ENCODE measurements around the gene ZNF407. TPM values are rescaled to one million over a fixed set of nuclear protein-coding genes. Genes with fewer than 3 reads are reported as not detected.

ZNF407 gene
- total RNA-seq, 1 donor from 2014 or later = 22.9 TPM

DNA sequence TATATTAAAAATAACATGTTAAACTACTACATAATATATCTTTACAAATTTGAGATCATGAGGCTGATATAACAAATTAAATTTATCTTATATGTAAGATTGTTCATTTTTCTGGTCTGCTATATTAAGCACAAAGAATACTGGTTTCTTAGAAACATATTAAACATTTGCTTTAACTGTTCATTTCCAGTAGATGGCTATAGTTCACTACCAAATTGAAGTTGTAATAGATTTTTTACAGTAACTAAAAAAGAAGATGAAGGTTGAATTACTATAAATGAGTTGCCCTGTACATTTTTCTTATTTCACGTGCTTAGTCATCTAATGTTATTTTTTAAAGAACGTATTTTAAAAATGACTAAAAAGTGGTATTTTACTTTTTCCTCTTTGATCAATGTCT, 57.0 kb downstream of the ZNF407 start:
- ATAC-seq = no peak
- DNase-seq (ENCODE audit: low spot score) = no peak
- intact Hi-C loops (cut with DNase I) = loop anchor here (10.0 kb wide), 1 partner anchor 830 kb away; no protein-coding TSS in a partner anchor

DNA sequence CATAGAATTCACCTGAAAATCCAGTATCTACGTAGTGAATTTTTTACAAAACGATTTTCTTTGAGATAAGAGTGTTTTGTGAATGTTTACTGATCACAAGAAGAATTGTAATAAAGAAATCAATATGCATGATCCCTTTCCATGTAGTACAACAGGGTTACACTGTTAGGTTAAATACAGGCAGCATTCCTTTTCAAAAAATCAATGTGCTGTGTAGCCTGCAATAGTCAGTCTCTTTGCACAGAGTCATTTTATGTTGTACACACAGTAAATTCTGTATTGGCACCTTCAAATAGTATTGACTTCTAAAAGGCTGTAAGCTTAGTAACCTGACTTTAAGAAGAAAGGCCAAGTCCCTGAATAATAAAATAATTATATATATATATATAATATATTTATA, 63.3 kb downstream of the ZNF407 start:
- intact Hi-C loops (cut with DNase I) = no loop called here
- ATAC-seq = no peak

DNA sequence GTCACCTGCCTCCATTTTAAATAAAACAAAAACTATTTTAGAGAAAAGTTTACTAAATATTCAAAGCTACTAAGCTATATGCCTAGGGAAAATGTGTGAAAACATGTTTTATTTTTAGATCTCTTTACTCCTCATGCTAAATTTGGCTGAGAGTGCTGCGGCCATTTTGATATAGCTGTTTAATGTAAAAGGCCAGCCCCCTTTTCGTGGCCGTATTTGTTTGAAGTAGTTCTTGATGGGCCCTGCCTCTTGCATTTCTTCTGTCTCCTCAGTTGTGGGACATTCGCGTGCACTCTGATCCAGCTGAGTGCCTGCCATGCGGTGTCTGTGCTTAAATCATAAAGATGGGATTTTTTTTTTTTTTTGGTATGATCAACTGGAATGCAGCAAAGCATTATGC, 64.0 kb downstream of the ZNF407 start:
- intact Hi-C loops (cut with DNase I) = no loop called here
- no peak for DNase-seq (ENCODE audit: low spot score)
- no peak for ATAC-seq

More for the DNA sequence above, 63.3 kb downstream of the ZNF407 start:
- no peak for DNase-seq (ENCODE audit: low spot score)

DNA sequence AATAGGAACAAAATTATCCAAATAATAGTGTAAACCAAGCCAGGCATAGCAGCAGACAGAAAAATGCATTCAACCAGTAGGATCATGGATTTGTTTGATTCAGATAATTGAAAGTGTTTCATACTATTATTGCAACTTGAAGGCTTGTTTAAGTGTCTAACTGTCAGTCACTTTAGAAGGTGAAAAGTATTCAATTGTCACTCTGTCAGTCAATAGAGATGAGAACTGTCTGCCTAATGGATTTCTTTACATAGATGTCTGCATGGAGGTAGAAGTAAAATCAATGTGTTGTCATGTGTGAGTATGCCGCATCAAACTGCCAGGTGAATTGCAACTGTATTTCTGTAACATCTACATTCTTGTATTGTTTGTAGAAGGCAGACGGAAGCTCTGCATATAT, 65.0 kb downstream of the ZNF407 start:
- ATAC-seq = no peak
- intact Hi-C loops (cut with DNase I) = no loop called here
- no peak for DNase-seq (ENCODE audit: low spot score)

DNA sequence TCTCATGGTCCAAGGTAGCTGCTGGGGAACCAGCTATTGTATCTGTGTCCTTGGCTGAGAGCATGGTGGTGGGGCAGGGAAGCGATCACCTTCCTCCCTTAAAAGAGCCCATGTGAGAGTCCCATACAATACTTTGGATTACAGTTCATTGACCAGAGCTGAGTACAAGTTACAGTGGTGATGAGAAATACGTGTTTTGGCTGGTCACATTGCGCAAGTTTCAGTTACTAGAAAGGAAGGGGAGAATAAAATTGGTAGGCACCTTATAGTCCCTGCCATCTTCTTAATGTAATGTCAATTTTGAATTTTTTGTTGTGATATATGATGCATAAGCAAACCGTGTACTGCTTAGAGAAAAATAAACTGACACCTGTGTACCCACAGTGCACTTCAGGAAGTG, 67.7 kb downstream of the ZNF407 start:
- ATAC-seq (no peak), DNase-seq (ENCODE audit: low spot score) (no peak)
- intact Hi-C loops (cut with DNase I) = no loop called here

DNA sequence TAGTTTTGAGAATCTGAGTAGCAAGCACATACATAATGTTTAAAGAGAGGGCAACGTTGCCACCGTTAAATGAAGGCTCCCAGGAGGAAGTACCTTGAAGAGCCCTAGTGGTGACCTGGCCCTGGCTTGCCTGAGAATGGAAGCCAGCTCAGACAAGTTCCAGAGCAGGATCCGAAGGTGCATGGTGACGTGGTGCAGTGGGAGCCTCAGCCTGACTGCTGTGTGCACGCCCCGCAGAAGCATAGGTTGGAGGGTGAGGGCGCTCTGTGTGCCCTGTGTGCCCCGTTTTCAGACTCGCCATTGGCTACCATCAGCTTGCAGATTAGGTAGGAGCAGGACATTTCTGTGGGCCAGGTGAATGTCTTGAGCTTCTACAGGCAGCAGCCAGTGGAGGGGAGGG, 68.2 kb downstream of the ZNF407 start:
- intact Hi-C loops (cut with DNase I) = no loop called here
- no peak for ATAC-seq

DNA sequence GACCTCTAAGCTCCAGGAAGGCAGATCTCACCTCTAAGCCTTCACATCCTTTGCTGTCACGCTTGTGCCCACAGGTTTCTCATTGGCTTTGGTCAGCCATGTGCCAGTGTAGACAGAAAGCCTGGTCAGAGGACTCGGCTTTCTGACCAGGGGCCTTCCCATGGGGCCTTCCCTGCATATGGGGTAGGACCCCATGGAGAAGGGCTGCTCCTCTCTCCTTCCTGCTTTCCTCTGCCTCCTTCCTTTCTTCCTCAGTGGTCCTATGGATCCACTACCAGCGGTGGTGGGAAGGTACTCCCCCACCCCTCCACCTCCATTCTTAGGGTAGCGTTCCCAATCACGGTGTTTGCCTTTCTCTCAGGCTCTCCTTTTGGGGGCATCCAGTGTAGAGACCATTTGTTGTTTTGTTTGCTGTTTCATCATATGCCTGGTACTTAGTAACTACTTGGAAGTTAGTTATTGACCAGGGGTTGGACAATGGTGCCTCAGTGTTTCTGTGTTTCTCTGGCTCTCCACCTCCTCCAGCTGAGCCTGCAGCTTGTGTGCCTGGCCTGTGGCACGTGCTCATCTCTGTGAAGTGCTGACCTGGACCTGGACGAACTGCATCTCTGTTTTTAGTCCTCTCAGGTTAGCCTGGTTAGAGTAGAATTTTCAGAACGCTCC, 71.6 kb downstream of the ZNF407 start:
- intact Hi-C loops (cut with DNase I) = no loop called here
- no peak for DNase-seq (ENCODE audit: low spot score)
- ATAC-seq = no peak

More for the DNA sequence above, 68.2 kb downstream of the ZNF407 start:
- DNase-seq (ENCODE audit: low spot score) = no peak

DNA sequence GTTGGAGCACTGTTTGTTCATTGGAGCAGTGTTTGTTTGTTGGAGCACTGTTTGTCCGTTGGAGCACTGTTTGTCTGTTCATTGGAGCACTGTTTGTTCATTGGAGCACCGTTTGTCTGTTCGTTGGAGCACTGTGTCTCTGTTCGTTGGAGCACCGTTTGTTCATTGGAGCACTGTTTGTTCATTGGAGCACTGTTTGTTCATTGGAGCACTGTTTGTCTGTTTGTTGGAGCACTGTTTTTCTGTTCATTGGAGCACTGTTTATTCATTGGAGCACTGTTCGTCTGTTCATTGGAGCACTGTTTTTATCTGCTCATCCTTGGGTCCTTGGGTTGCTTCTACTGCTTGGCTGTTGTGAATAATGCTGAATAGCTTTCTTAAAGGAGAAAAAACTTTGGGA, 74.7 kb downstream of the ZNF407 start:
- intact Hi-C loops (cut with DNase I) = no loop called here
- ATAC-seq (no peak), DNase-seq (ENCODE audit: low spot score) (no peak)

DNA sequence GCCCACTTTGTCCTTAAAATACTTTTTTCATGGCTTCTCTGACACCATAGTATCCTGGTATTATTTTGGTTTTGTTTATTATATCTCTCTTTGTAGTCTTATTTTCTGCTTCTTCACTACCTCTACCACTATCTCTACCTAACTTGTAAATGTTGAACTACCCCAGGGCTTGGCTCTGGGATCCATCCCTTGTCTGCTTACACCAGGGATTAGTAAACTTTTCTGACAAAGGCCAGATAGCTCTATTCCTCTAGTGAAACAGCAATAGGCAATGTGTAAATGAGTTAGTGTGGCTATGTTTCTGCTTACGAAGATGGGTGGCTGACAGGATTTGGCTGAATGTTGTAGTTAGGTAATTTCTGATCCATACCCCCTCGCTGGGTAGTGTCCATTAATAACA, 76.8 kb downstream of the ZNF407 start:
- ATAC-seq (no peak), DNase-seq (ENCODE audit: low spot score) (no peak)
- intact Hi-C loops (cut with DNase I) = no loop called here

DNA sequence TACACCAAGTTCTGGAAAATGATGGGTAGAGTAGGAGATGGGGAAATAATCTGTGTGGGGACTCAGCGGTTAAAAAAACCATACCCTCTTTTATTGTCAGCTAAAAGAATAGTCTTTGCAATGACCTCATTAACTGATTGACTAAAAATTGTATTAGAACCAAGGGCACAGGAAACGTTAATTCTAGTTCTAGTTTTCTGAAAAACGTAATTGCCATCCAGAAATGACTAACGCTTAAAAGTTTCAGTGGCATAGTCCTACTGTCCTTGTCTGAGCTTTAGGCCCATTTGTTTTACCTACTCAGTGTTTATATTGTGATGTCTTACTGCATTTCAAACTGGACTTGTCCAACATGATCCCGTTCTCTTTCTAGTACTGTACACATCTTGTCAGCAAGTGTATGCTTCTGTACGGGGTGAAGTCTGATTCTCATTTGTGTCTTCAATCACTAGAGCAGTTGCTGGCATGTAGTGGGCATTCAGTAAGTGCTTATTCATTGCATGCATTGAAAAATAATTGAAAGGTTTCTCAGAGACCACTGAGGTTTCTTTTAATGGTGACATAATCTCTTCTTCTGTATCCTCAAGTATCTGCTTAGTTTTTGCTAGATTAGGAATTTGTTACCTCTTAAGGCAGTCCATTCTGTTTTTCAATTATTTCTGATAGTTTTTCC, 81.5 kb downstream of the ZNF407 start:
- ATAC-seq (no peak), DNase-seq (ENCODE audit: low spot score) (no peak)
- intact Hi-C loops (cut with DNase I) = no loop called here

DNA sequence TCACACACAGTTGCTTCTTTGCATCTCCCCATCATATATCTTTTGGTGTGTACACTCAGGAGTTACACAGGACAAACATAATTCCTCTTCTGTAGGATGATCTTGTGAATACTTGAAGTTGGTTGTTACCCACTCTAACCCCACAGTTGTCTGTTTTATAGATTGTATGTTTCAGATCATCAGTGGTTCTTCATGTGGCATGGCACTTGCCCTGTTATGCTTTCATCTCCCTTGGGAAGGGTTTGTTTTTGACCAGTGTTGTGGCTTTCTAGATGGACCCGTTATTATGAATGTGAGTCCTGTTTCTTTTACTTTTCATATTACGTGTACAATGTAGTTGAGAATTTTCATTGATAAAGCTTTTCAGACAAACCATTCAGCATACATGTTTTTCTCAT, 82.0 kb downstream of the ZNF407 start:
- no peak for DNase-seq (ENCODE audit: low spot score)
- ATAC-seq = no peak
- intact Hi-C loops (cut with DNase I) = no loop called here

DNA sequence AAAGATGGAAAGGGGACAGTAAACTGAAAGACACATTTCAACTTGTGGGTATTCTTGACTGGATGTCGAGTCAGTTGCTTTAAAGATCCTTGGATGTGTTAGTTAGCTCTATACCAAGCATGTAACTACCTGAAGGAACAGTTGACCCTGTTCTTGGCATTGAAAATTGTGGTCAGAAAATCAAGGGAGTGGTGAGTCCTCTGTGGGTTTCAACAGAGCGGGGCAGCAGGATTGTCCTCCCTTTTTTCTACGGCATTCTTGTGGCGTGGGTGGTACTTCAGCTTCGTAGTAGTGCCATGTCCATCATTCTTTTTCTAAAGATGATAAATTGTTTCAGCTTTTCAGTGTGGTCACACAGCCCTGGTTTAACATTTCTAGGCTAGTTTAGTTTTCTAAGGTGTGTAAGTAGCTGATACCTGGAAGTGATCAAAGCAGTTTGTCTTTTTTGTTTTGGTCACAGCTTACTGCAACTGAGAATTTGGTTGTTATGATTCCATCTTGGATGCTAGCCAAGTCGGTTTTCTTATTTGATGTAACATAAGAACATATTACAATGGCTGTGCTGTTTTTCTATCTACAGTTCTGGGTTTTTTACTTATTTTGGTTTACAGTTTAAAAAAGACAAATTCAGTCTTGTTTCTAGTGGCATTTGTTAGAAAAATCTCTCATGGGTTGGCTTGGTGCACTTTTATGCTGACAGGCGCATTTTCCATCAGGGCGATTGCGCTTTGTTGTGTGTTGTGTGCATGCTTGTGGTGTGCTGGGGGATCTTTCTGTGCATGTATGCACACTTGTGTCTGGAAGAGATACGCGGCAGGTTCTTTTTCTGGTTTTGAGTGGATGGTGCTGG, 84.7 kb downstream of the ZNF407 start:
- intact Hi-C loops (cut with DNase I) = no loop called here
- DNase-seq (ENCODE audit: low spot score) (no peak), ATAC-seq (no peak)

DNA sequence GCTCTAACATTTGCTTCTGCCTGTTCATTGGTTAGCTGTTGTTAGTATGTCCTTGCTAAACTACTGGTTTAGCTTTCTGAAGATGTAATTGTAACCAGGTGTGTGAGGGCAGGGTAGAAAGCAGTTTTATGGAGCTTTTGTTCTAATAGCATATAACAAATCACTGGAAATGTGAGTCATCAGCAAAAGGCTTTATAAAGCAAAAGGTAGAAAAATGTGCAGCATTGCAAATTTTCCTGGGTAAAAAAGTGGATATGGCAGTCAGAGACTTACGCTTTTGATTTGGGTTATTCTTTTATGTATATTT, 85.3 kb downstream of the ZNF407 start:
- intact Hi-C loops (cut with DNase I) = no loop called here
- DNase-seq (ENCODE audit: low spot score) = no peak

DNA sequence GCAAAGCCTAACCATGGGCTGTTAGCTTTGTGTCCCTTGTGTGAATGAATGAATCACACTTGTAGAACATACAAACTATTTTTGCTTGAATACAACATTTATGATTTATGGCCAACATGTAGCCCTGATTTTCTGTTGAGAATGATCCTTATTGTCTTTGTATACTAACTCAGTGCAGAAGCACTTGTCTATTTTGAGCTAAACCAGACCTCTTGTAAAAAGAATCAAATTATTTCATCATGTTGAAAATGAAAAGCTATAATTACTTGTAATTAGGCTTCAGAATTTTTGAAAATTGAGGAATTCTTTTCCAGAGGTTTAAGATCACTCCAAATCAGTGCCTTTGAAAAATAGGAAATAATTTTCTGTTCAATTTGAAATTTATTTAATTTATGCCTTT, 85.9 kb downstream of the ZNF407 start:
- intact Hi-C loops (cut with DNase I) = no loop called here
- ATAC-seq (no peak), DNase-seq (ENCODE audit: low spot score) (no peak)

More for the DNA sequence above, 85.3 kb downstream of the ZNF407 start:
- no peak for ATAC-seq

DNA sequence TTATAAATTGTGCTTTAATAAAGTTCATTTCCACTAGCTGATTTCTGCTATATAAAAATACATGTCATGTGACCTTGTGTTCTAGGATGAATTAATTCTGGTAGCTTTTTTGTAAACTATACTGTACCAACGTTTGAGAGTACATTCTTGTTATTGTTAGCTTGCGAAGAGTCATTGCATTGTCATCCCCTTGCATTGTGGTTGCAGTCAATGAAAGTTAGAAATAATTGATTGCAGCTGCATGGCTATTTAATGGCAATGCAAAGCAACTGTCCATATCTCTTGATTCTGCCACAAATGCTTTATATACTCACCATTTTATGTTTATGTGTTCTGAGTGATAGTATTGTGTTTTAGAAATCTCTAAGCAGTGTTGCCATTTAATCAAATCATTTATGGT, 91.6 kb downstream of the ZNF407 start:
- no peak for DNase-seq (ENCODE audit: low spot score)
- intact Hi-C loops (cut with DNase I) = no loop called here
- ATAC-seq = no peak

DNA sequence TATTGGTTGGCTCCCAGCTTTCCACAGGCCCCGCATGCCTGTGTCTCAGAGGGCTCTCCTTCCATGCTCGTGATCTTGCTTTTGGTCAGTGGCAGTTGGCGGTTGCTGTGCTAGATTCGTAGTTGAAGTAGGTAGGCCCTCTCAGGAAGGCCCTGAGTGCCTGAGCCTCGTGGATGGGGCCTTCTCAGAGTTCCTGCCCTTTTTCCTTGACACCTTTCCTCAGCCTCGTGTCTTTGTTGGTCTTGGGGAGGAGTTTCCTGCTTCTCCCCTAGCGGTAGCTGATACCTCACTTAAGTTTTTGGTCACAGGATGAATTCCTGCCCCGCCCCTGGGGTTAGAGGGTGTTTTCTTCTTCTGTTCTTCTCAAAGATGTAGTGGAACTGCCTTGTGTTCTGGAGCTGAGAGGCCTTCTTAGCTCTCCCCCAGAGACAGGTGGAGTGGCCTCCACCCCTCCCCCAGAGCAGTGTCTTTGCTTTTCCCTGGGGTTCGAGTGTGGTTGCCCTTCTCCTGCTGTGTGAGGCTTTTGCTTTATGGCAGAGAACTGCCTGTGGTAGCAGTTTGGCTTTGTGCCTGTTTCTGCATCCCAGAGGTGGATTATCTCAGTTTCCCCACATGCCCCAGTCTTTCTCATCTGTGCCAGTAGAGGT, 94.8 kb downstream of the ZNF407 start:
- no peak for DNase-seq (ENCODE audit: low spot score)
- intact Hi-C loops (cut with DNase I) = no loop called here
- no peak for ATAC-seq

DNA sequence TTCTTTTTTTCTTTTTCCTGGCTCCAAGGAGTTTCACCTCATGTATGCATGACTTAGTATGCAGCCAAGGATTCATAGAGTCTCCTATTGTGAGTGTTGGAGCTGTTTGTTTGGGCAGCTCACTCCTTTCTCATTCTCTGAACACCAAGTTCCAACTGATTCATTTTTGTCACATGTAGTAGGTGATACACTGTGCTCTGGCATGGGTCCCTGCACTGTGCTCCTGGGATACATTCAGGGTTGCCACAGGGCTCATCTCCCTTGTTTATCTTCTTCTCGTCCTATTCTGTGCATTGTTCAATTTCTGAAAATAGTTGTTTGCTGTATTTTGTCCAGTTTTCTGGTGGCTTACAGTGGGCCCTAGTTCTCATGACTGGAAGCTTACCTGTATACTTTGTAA, 96.8 kb downstream of the ZNF407 start:
- ATAC-seq = no peak
- intact Hi-C loops (cut with DNase I) = no loop called here
- DNase-seq (ENCODE audit: low spot score) = no peak

DNA sequence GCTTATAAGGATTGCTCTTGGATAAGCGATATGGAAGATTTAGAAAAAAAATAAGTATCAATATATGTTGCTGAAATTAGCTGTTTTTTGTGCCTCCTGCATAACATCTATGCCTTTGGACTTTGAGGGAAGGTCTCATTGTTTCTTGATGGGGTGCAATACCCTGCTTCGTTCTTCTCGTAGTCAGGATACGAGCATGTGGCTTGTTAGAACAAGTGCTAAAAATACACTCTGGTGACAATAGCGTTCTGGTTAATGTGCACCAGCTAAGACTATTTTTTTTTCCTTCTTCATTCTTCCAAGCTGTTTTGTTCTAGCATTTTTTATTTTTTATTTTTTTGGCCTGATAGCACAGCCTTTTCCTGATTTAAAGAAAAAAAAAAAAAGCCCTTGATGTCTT, 97.5 kb downstream of the ZNF407 start:
- DNase-seq (ENCODE audit: low spot score) (no peak), ATAC-seq (no peak)
- intact Hi-C loops (cut with DNase I) = no loop called here

DNA sequence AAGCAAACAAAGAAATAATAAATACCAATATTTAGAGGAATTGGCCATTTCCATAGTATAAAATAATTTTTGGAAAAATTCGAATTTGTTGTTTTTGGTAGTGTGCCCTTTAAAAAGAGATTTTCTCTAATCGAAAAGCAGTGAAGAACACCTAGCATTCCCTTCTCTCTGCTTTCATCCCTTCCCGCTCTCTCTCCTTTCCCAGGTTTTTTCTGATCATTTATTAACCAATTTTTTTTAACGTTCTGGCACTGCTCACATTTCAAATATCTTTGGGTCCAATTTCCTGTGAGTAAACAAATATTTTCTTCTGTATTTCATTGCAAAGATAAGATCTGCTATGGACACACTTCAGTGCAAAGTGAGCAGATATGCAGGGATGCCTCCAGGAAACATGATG, 101.2 kb downstream of the ZNF407 start:
- intact Hi-C loops (cut with DNase I) = no loop called here
- DNase-seq (ENCODE audit: low spot score) (no peak), ATAC-seq (no peak)

DNA sequence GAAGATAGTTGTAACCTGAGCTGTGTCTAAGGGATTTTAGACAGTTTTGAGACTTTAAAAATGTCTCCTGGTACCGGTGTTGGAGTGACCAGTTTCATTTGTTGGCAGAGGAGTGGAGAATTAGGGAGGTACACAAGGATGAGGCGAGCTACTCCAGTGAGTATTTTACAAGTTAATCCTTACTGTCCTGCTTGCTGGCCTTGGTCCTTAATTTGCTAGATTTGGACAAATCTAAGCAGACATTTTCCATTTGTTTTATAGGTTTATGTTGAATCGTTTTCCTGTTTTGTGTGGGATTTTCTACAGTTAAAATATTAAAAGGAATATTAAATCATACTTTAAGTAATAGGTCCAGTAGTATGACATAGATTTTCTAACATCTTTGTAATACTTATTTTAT, 101.8 kb downstream of the ZNF407 start:
- intact Hi-C loops (cut with DNase I) = no loop called here
- DNase-seq (ENCODE audit: low spot score) (no peak), ATAC-seq (no peak)
